Measurements from ENCODE around the gene MRPL55.

- TF ChIP-seq EZH2 (IDR thresholded peaks at IDR 0.05; ENCODE audit: borderline replicate concordance, low read length) (no peak), CTCF (IDR thresholded peaks at IDR 0.05; ENCODE audit: low read length) (no peak)
These were observed 36.6 kb upstream of the MRPL55 start for GRCh38 chr1:228145463-228146416.

Data from OCI-LY1 (cell line).